GM18870 (cell line): ENCODE data around the gene CAMK4.
A peak's percentile ranks its signal among the peaks of the same experiment; 100 is the strongest.

Experiments
- ATAC-seq: cut with Tn5 transposase; IDR thresholded peaks from one replicate; pipeline ENCODE4 v1.9.1; 2021; ENCODE audit warnings: moderate library complexity; ENCODE audit not compliant: unreplicated experiment

CAMK4 gene

DNA sequence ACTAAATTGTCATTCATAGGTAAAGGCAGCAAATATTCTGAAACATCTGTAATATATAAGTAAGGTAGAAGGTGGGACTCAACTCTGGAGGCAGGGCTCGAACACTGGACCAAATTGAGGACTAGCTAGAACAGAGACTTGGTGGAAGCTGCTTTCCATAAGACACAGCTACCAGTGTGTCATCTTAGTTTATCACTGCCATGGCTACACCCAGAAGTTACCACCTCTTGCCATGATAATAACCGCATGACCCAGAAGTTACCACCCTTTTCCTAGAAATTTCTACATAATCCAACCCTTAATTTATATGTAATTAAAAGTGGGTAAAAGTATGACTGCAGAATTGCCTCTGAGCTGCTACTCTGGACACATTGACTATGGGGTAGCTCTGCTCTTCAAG lies 188.4 kb downstream of the CAMK4 start:
- no peak for ATAC-seq

DNA sequence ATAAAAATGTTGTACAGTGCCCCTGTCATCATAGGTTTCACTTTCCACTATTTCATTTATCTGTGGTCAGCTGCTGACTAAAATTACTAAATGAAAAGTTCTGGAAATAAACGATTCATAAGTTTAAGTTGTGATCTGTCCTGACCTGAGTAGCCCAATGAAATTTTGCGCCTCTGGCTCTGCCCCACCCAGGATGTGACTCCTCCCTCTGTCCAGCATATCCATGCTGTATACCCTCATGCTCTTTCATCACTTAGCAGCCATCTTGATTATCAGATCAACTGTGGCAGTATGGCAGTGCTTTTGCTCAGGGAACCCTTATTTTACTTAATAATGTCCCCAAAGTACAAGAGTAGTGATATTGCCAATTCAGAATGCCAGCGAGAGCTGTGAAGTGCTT lies 190.9 kb downstream of the CAMK4 start:
- ATAC-seq: no peak

DNA sequence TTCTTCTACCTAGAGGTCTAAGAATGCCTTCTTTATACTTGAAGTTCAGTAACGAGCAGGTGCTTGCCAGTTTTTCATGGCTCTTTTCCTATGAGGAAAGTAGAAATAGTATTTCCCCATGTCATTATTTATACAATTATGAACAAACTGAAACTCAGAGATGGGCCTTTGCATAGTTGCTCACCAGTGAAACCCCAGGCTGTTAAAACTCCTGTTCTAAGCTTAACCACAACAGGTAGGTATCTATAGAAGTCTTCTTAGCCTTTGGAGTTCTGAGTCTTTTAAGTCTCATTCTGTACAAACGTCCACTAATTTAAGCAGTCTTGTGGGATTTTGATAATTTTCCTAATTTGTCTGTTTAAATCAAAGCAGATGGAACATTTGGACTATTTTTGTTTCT lies 198.1 kb downstream of the CAMK4 start:
- ATAC-seq: peak; percentile 88

DNA sequence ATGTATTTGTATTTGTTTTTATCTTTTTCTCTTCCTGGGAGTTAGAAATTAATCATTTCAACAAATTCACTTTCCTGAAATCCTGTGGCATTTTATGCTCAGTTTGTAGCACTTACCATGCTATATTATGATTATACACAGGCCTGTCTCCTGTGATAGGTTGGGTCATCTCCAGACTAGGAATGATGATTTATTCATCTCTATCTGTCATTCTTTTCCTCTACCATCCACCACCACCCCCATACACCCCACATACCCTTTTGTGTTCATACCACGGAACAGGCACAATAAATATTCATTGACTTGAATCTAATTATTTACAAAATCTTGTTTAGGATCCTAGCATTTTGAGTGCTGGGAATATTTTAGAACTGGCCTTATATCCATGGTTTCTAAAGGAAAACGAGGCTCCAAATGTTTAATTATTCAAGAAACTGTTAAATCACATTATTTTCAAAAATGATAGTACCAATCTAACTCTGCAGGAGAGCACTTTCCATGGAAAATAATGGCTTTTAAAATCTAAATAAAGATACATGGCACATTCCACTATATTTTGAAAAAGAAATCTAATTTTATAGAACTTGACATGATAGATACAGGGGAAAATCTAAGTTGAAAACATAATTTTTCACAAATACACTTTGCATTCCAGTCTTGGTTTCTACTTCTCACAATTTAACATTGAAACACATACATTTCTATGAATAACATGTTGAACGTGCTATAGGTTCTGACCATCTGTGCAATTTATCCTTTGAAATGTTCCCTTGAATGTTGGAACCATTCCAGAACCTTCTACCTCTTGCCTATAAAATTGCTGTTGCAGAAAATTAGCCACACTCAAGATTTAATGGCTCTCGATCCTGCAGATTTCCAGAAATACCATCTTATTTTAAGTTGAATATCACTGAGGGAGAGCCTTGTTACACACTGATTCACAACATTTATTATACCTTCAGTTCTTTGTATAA lies 198.8 kb downstream of the CAMK4 start:
- ATAC-seq: no peak

DNA sequence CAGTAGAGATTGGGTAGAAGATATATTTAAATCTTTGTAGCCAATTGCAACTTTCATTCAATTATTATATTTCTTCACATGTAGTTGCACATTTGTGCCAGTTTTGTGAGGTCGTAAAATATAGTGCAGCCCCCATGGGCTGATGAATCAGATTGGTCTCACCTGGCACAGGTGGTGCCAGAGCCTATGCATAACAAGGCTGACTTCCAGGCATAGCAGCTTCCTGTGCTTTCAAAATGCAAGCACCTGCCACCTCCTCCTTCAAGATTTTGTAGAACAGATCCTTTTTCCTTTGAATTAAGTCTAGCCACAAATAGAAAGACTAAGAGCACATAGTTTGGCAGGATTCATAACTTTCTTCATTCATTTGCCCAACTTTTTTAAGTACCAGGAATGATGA lies 201.0 kb downstream of the CAMK4 start:
- ATAC-seq: no peak

DNA sequence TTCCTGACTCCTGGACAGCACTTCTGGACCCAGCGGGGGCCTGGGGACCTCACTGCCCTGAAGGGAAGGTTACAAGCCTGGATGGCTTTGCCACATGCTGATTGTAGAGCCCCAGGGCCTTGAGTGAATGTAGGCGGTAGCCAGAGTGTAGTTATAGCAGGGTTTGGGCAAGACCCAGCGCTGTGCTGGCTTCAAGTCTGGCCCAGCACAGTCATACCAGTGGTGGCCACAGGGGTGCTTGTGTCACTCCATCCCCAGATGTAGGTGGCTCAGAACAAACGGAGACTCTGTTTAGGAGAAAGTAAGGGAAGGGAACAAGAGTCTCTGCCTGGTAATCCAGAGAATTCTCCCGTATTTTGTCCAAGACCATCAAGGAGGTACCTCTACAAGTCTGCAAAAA lies 203.6 kb downstream of the CAMK4 start:
- no peak for ATAC-seq

DNA sequence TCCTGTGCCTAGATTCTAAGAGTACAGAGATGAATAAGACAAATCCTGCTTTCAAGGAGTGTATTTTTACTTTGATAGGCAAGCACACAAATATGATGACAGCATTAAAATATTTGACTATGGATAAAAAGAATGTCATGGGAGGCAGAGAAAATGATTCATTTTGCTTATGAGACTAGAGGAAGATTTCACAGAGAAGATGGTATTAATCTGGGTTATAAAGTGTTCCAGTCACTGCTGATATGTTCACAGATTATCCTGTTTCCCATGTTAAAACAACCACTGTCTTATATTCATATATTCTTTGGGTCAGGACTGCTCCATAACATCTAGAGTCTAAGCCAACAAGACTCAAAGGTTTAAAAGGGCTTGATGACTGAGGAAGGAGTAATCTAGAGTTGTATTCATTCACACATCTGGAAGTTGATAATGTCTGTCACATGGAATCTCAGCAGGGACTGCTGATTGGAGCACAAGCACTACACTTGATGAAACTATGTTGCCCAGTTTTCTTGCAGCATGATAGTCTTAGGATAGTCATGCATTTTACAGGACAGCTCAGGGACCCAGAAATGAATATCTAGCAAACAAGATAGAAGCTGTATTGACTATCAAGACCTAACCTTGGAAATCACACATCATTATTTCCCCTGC lies 208.8 kb downstream of the CAMK4 start:
- ATAC-seq: no peak

DNA sequence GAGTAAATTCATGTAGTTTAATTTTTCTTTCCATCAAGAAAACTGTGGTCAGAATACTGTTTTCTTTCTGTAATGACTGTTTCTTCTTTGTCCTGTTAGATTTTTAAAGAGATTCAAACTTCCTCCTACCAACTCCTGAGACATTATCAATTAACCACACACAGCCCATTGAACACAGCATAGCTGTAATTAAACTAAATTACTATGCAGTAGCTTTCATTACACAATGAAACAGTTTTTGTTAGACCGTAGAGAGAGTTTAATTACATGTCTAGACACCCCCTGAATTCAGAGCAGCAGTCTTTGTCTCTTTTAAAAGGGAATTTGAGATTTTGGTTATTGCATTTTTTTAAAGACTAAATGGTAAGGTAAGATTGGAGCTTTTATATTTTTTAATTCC lies 210.6 kb downstream of the CAMK4 start:
- no peak for ATAC-seq

DNA sequence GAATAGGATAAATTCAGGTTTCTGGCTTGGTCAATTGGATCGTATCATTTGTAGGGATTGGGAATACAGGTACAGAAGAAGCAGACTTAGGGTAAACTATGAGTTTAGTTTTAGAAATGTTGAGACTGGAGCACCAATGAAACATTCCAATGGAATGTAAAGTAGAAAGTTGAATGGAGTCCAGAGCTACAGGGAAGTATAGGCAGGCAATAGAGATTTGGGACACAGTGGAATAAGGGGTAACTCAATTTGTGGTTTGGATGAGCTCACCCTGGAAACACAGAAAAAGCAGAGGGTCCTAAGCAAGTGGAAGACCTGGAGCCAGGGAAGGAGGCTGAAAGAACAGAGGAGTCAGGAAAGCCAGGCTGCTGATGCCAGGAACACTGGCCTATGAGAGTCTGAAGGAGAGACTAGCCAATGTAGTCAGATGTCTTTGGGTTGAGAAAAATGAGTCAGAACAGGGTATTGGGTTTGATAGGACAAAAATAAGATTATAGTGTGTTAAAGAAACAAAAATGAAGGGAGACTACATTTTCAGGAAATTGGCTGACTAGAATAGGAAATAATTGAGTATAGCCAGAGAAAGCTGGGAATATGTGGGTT lies 215.4 kb downstream of the CAMK4 start:
- ATAC-seq: no peak

DNA sequence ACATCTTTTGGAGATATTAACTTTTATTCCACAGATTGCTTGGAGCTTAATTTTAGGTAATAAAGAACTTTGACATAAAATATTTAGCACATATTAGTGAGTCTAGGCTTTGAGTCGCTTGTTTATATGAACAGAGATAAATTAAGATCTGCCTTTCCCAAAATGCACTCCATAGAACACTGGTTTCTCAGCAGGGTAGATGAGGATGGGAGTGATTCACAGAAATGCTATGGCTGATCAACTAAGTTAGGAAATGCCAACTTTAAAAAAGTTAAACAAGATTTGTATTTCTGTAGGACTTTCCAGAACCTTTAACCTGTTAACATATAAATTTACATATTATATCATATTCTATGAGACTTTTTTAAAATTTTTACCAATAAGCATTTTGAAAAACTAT lies 222.9 kb downstream of the CAMK4 start:
- no peak for ATAC-seq

DNA sequence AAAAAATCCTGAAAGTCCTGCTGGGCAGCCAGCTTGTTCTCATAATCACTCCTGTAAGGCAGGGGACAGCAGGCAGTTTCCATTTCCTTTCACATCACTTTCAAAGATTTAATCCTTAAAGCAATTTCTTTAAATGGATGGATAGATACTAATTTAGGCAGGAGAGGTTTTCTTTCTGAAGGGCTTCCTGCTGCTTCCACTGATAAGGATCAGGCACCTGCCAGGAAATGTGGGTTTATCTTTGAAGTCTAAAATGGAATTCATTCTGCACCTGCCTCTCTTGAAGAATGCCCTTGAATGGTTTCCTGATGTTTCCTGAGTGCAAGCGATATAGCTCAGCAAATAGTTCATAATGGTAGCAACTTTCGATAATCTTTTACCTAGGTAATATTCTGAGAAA lies 223.6 kb downstream of the CAMK4 start:
- ATAC-seq: no peak

DNA sequence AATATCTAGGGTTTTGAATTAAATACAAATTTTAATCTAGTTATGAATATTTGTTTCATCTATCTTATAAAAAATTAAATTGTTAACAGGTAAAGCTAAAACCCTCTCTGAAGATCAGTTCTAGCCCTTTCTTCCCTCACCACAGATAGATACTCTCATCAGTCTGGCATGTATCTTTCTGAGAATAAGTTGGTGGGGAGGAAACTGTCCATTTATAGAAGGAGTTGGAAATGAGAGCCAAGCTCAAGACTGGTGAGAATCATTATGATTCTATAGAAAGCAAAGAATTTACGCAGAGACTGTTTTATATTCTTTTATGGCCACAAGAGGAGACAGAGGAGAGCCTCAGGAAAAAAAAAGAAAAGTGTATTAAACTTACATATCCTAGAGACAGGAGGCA lies 229.1 kb downstream of the CAMK4 start:
- no peak for ATAC-seq

DNA sequence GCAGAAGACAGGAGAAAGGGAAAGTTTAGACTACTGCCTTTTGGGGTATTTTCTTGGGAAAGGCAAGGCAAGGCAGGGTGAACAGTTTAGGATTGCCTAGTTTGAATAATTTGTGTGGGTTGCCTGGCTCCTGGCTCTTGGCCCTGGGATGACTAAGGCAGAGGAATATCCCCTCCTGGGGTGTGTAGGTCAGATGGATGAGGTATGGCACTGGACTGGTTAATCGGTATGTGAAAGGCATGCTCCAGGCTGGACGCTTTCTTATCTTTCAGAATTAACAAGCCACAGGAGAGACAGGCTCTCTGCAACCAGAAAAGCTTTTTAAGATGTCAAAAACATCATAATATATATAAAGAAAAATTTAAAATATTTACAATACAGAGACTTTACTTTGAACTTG lies 229.6 kb downstream of the CAMK4 start:
- ATAC-seq: no peak

DNA sequence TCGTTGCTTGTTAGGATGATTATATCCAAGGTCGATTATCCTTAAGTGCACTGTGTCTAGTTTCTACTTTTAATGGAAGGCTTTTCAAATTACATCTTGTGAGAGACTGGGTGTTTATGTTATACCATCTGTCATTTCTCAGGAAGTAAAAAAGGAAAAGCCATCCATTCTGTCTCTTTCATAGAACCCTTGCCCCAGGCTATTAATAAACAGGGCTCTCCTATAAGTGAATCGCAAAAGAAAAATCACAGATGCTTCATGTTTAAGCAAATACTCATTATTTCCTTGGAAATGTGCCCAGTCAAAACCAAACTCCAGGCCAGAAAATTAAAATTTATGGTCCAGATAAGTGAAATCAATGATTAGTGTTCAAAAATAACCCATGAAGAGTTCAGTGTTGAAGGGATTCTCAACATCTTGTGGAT lies 230.0 kb downstream of the CAMK4 start:
- ATAC-seq: no peak

DNA sequence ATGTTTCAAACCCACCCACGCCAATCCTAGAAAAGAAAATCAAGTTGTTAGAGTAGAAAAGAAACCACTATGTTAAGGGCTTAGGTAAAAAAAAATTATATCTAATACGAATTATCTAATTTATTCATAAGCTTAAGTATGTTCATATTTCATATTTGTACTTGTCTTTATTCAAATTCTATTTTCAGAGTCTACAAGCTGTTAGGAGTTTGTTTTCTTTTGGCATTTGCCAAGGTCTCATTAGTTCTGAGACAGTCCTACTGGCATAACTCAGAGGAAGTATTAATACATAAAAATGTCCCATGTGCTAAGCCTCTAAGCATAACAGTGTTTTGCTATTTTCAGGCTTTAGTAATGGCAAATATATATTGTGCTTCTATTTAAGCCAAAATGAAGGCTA lies 230.6 kb downstream of the CAMK4 start:
- no peak for ATAC-seq

DNA sequence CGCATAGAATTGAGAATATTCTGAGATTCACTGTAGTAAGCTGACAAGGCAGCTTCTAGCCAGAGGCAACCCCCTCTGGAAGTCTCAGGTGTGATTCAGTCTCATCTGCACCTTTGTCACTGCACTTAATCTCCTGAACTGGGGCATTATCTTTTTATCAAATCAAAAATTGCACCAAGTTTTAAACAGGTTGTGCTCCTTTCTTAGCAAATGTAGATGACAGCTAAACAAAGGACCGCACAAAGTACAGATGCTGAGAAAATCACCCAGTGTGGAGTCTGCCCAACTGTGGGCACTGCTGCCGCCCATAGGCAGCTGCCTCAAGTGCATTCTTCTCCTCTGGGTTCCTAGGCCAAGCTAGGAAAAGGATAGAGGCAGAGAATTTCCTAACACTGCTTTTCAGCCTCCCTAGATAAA lies 237.1 kb downstream of the CAMK4 start:
- no peak for ATAC-seq

DNA sequence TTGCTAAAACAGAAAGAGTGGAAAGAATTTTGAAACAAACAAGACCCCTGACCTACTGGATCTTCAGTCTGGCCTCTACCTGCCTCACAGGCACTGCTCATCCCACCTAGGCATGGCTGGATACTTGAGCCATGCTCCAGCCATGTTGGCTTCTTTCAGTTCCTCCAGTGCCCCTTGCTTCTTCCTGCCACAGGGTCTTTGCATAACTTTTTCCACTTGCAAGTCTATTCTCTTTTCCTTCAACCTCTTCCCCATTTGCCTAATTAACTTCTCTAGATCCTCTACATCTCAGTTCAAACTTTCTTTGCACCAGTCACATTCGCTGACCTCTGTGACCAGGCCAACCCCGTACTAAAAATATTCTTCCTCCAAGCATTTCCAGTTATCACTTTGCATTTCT lies 237.8 kb downstream of the CAMK4 start:
- ATAC-seq: no peak

DNA sequence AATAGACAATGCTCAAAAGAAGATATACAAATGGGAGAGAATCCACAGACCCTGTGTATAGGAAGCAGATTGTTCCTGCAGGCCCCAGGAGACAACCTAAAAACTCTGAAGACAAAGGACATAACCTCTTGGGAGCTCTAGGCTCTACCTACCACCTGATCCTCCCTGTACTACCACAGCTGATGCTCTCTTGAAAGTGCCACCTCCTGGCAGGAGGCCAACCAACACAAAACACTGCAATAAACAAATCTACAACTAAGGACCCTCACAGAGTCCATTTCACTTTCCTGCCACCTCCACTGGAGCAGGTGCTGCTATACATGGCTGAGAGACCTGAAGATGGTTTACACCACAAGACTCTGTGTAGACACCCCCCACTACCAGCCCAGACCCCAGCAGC lies 239.1 kb downstream of the CAMK4 start:
- ATAC-seq: no peak

DNA sequence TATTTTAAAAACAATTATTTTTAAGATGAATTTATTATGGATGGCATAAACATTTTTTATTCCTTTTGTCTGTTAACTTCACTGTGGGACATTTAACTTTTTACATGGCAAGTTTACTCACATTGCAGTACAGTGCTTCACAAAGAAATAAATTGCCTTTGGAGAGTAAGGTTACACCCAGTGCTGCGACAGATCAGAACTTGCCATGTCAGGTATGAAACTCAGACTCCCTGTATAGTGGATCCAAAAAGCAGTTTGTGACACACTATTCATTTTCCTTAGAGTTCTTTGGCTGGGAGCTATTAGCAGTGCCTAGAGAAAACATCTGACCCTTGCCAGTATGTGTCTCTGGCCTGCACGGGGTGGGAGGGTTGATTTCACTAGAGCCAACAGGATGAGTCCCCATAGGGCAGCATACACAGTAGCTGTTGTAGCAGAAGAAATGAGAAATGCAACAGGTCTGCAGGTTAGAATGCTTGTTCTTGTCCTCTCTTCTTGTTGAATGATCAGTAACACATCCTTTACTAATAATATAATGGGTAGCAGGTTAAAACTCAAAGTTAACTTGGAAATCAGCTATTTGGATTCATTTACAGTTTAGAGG lies 245.2 kb downstream of the CAMK4 start:
- ATAC-seq: no peak

DNA sequence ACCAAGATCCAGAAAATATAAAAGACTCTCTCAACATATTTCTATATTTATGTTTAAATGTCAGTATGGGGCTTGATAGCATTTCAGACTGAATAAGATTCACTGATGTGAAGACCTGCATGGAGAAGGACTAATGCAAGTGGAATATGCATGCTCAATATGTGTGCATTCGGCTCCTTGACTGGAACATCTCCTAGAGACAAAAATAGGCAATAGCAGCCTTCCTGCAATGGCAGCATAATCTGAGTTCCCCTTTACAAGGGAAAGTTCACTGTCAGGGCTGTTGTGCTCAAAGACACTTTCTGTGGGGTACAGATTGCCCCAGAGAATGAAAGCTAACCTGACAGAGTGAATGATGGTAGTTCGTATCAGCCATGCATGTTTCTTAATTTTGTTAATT lies 245.7 kb downstream of the CAMK4 start:
- no peak for ATAC-seq

DNA sequence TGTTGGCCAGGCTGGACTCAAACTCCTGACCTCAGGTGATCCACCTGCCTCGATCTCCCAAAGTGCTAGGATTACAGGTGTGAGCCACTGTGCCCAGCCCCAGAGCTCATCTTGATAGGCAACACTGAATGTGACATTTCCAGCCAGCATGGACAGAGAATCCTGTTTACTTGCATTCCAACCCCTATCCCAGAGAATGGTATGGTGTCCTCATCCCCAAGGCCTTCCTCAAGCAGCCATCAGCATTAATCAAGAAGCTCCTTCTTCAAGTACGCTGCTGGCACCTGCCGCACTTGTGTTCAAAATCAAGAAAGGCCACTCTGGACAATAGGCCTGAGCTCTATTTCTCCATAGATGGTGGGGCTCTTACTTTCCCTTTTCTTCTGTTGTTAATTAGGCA lies 247.9 kb downstream of the CAMK4 start:
- ATAC-seq: no peak

DNA sequence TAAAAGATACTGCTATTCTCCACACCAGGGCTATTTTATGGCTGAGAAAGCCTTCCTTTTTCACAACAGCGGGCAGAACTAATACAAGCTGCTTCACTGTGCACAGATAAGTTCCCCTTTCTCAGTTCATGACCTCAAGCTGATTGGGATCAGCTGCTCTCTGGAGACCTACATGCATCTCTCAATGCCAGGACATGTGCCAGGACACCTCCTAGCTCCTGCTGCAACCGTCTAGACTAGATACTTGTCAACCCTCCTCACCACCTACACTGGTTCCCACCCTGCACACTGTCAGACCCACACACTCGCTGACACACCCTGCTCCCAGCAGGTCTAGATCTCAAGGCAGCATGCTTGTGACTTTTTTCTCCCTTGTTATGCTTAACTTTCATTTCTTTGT lies 248.4 kb downstream of the CAMK4 start:
- ATAC-seq: no peak
